CD4-positive, alpha-beta T cell (primary cell): ENCODE results near the gene GAPDH. TPM values are rescaled to one million over a fixed set of nuclear protein-coding genes. Genes with fewer than 3 reads are reported as not detected.
A peak's percentile ranks its signal among the peaks of the same experiment; 100 is the strongest.

Source experiments
- ATAC-seq: fragments of 200-7000 bp; cut with Tn5 transposase; one replicate; pipeline ENCODE4 v1.10.0; 2022; ENCODE audit warnings: mild to moderate bottlenecking; ENCODE audit not compliant: poor library complexity
- CTCF ChIA-PET: fragments of 350-600 bp; sonication (Branson Sonifier 250); formaldehyde crosslinking; loops from one replicate; lab custom pipeline; 2021; ENCODE audit warnings: antibody characterized with exemption, inconsistent platforms; lab: Charles Lee
- POLR2A ChIA-PET: fragments of 350-600 bp; sonication (Branson Sonifier 250); formaldehyde crosslinking; loops from one replicate; lab custom pipeline; 2021; ENCODE audit warnings: antibody characterized with exemption, inconsistent platforms; lab: Charles Lee
- DNase-seq, 14 experiments: peaks; one replicate each; pipeline ENCODE4 v3.0.0-alpha.2; 2013 to 2020; ENCODE audit warnings: mixed read lengths in 2 of 14
- H3K27ac ChIP-seq, 2 donors: one replicate each; pipeline versions ENCODE4 v1.5.1 to v1.7.0; 2013; ENCODE audit warnings: low read length in 2 of 2, low read depth in 1 of 2, mild to moderate bottlenecking in 1 of 2
- H3K27me3 ChIP-seq, 2 experiments: 1 replicate in 1 of 2; 2 replicates in 1 of 2; pipeline versions ENCODE4 v1.6.1 to v1.7.0; 2013; ENCODE audit warnings: low read length in 2 of 2, control low read depth in 1 of 2, mild to moderate bottlenecking in 1 of 2, moderate library complexity in 1 of 2; ENCODE audit not compliant: insufficient read depth in 2 of 2, control insufficient read depth in 1 of 2
- H3K36me3 ChIP-seq: one replicate; pipeline ENCODE4 v1.6.1; 2013; ENCODE audit warnings: low read length, control low read depth; ENCODE audit not compliant: insufficient read depth
- H3K4me1 ChIP-seq: one replicate; pipeline ENCODE4 v1.6.1; 2013; ENCODE audit warnings: low read length, control low read depth; ENCODE audit not compliant: insufficient read depth
- H3K4me3 ChIP-seq: one replicate; pipeline ENCODE4 v1.5.1; 2013; ENCODE audit warnings: mild to moderate bottlenecking, low read length, moderate library complexity
- H3K9me3 ChIP-seq, 2 experiments: 1 replicate in 1 of 2; 2 replicates in 1 of 2; pipeline versions ENCODE4 v1.6.1 to v1.7.0; 2013; ENCODE audit warnings: low read length in 2 of 2, mild to moderate bottlenecking in 2 of 2, control low read depth in 1 of 2, moderate library complexity in 1 of 2; ENCODE audit not compliant: control insufficient read depth in 1 of 2, insufficient read depth in 1 of 2
- H3K27ac Mint-ChIP-seq: one replicate; pipeline ENCODE4 v1.8.0; 2020; ENCODE audit warnings: mixed read lengths
- H3K27me3 Mint-ChIP-seq: one replicate; pipeline ENCODE4 v1.8.0; 2021; ENCODE audit warnings: mixed read lengths
- H3K36me3 Mint-ChIP-seq: one replicate; pipeline ENCODE4 v1.8.0; 2021; ENCODE audit warnings: low read depth, mixed read lengths
- H3K4me1 Mint-ChIP-seq: one replicate; pipeline ENCODE4 v1.8.0; 2021; ENCODE audit warnings: low read depth, mixed read lengths
- H3K4me3 Mint-ChIP-seq: one replicate; pipeline ENCODE4 v1.8.0; 2020; ENCODE audit warnings: mild to moderate bottlenecking, mixed read lengths
- H3K9me3 Mint-ChIP-seq: one replicate; pipeline ENCODE4 v1.8.0; 2020; ENCODE audit warnings: mixed read lengths
- intact Hi-C, 2 experiments: fragments of 100-400 bp; cut with DNase I in 1 of 2; cut with micrococcal nuclease in 1 of 2; formaldehyde crosslinking; loops; one replicate each; pipeline versions ENCODE4 v1.15.1 to v1.9.0; 2023 to 2025; cut with DNase I, micrococcal nuclease
- total RNA-seq, 174 experiments: library from RNA in 2 of 174; stranded (reverse) in 2 of 174; gene quantifications; one replicate each; pipeline ENCODE4 v1.2.3 and lab custom pipeline; 2021 to 2026
- TF ChIP-seq, protein P1 (sequence below): fragments of 200-600 bp; IDR thresholded peaks from one replicate; pipeline ENCODE4 v1.8.0; 2022; ENCODE audit warnings: antibody characterized with exemption, mild to moderate bottlenecking

Gene GAPDH
- total RNA-seq, 2 experiments from 2014 or later, result 498 to 508 TPM

DNA sequence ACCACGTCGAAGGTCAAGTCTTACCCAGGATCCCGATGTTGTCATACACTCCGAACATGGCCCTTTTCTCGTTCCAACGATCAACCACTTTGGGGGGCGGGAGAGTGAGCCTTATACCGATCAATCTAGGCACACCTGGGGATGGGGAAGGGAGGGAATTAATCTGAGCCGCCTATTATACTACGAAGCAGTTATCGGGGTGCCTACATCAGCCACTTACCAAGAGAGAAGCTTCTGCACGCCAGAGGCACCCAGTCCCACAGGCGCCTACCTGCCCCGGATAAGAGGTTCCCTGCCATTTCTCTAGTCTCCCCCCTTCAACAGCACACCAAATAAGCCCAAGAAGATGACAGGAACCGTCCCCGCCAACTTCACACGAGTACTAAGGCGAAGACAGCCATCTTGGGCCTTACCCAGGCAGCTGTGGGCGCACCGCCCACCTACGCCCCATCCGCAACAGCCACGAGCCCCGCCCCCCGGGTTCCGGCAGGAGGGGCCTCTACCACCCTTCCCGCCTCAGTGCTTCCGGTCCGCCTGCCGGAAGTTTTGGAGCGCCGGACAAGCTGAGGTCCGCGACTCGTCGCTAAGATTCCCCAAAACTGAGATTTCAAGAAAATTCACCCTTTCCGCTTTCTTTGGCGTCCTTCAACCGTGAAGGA is 41.4 kb upstream of the GAPDH start, which contains the start of gene MRPL51:
Gene MRPL51, minus strand, starts transcription at position 425 of the 659 bp plus-strand sequence. Its CDS starts 126 bp downstream, at position 299.
- H3K4me3 ChIP-seq, result peak within 1 kb of the TSS; percentile 96
- H3K27ac ChIP-seq, result peak within 1 kb of the TSS; percentile 89 to 94
- Mint-ChIP-seq H3K9me3 (no peaks in the 10 kb centered on the region), H3K4me3 (peak within 1 kb of the TSS; percentile 93), H3K36me3 (peaks cover 41% of the 10 kb centered on the region), H3K27ac (peak within 1 kb of the TSS; percentile 91), H3K4me1 (peaks cover 48% of the 10 kb centered on the region), H3K27me3 (no peaks in the 10 kb centered on the region)
- no peaks in the 10 kb centered on the region for H3K27me3 ChIP-seq
- H3K9me3 ChIP-seq, result no peaks in the 10 kb centered on the region
- ChIA-PET CTCF (interaction anchor here (0.8 to 2.1 kb wide), 3 partner anchors 27 to 44 kb away, joined by 3 to 13 read pairs (median 12); no protein-coding TSS in a partner anchor), POLR2A (interaction anchor here (0.6 to 2.6 kb wide), 23 partner anchors 13 to 451 kb away, joined by 3 to 76 read pairs (median 4); partner anchors contain the start of genes C12orf57, CD27, COPS7A and ENO2)
- ATAC-seq (peak; percentile 65), DNase-seq (peak; percentile 87 to 98 (median 95))
- TF ChIP-seq, protein P1, sequence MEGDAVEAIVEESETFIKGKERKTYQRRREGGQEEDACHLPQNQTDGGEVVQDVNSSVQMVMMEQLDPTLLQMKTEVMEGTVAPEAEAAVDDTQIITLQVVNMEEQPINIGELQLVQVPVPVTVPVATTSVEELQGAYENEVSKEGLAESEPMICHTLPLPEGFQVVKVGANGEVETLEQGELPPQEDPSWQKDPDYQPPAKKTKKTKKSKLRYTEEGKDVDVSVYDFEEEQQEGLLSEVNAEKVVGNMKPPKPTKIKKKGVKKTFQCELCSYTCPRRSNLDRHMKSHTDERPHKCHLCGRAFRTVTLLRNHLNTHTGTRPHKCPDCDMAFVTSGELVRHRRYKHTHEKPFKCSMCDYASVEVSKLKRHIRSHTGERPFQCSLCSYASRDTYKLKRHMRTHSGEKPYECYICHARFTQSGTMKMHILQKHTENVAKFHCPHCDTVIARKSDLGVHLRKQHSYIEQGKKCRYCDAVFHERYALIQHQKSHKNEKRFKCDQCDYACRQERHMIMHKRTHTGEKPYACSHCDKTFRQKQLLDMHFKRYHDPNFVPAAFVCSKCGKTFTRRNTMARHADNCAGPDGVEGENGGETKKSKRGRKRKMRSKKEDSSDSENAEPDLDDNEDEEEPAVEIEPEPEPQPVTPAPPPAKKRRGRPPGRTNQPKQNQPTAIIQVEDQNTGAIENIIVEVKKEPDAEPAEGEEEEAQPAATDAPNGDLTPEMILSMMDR, result no peak
- peaks cover 34% of the 10 kb centered on the region for H3K4me1 ChIP-seq
- intact Hi-C loops, result loop anchor here (1.0 to 5.0 kb wide), 6 partner anchors 22 to 169 kb away; partner anchors contain the start of genes GAPDH (in 1 of the 2), ING4 (in 1 of the 2) and VAMP1 (in 1 of the 2)
- H3K36me3 ChIP-seq, result peaks cover 24% of the 10 kb centered on the region

DNA sequence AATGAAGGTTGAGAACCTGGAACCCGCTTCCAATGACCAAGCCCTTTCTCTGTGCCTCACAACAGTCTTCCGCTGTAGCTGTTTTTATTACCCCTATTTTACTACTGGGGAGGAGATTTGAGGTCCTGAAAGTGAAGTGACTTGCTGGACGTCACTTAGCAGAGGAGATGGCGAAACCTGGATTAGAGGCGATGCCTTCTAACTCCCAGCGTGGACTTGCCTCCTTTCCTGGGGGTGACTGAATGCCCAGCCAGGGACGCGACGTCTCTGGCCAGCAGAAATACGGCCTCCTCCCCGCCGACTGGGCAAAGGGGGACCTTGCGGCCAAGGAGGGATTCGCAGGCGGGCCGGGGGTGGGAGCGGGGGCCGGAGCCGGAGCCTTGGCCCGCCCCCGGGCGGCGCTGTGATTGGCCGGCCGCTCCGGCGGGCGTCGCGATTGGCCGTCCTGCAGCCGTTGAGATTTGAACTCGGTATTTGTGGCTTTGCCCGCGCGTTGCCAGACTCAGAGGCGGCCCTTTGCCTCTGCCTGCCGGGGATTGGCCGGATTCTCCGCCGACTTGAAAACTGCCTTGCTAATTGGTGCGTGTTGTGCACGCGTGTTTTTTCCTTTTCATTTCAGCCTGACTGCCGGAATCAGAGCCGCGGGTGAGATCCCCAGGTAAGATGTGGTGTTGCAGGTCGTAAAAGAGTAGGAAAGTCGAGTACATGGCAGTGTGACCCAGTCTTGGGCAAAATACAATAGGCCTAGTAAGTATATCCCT is 40.6 kb upstream of the GAPDH start, which contains the start of gene NCAPD2:
Gene NCAPD2, plus strand, starts transcription at position 606 of the 761 bp plus-strand sequence. CDS start 997 bp downstream, outside the sequence.
- TF ChIP-seq, protein P1, result no peak
- intact Hi-C loops, result loop anchor here (1.0 to 5.0 kb wide), 6 partner anchors 22 to 169 kb away; partner anchors contain the start of genes GAPDH (in 2 of the 2), ING4 (in 1 of the 2) and VAMP1 (in 1 of the 2)
- H3K36me3 ChIP-seq, result peaks cover 28% of the 10 kb centered on the region
- H3K4me1 ChIP-seq, result peaks cover 34% of the 10 kb centered on the region
- H3K27me3 Mint-ChIP-seq, result no peaks in the 10 kb centered on the region
- ChIA-PET POLR2A (interaction anchor here (0.7 to 2.6 kb wide), 23 partner anchors 14 to 450 kb away, joined by 3 to 76 read pairs (median 5); partner anchors contain the start of genes C12orf57, CD27, COPS7A and ENO2), CTCF (interaction anchor here (0.8 to 2.1 kb wide), 4 partner anchors 24 to 44 kb away, joined by 3 to 13 read pairs (median 8); no protein-coding TSS in a partner anchor)
- DNase-seq (peak; percentile 87 to 98 (median 92)), ATAC-seq (peak; percentile 84)
- H3K27me3 ChIP-seq, result no peaks in the 10 kb centered on the region
- H3K9me3 ChIP-seq, result no peaks in the 10 kb centered on the region
- H3K4me1 Mint-ChIP-seq, result peaks cover 48% of the 10 kb centered on the region
- peak within 1 kb of the TSS; percentile 96 for H3K4me3 ChIP-seq
- H3K9me3 Mint-ChIP-seq, result no peaks in the 10 kb centered on the region
- H3K36me3 Mint-ChIP-seq, result peaks cover 48% of the 10 kb centered on the region
- H3K27ac Mint-ChIP-seq, result peak within 1 kb of the TSS; percentile 91
- H3K4me3 Mint-ChIP-seq, result peak within 1 kb of the TSS; percentile 93
- peak within 1 kb of the TSS; percentile 89 to 94 for H3K27ac ChIP-seq
